A549 (cell line): ENCODE measurements around the gene SLC17A7. TPM values are rescaled to one million over a fixed set of nuclear protein-coding genes. Genes with fewer than 3 reads are reported as not detected.

Experiments
- ATAC-seq, 2 experiments: fragments of 200-7000 bp in 1 of 2; fragments of >200 bp in 1 of 2; cut with Nextera tagmentation in 1 of 2; cut with Tn5 transposase in 1 of 2; 3 replicates each; pipeline versions ENCODE4 v1.8.0 to v1.9.1; 2018 to 2020; ENCODE audit warnings: mild to moderate bottlenecking in 1 of 2, moderate library complexity in 1 of 2
- CTCF ChIA-PET: fragments of 300-600 bp; sonication (Branson Sonifier 250); formaldehyde crosslinking; extraction: SDS; loops from one replicate; lab custom pipeline; 2021; ENCODE audit warnings: antibody characterized with exemption, inconsistent platforms; lab: Yijun Ruan, JAX
- POLR2A ChIA-PET: fragments of 350-600 bp; formaldehyde crosslinking; extraction: SDS; loops from one replicate; lab custom pipeline; 2021; ENCODE audit warnings: antibody characterized with exemption, inconsistent platforms; lab: Yijun Ruan, JAX
- DNase-seq, 2 experiments: peaks; one replicate each; pipeline versions ENCODE4 v3.0.0 to v3.0.0-alpha.2; 2011 to 2016; ENCODE audit warnings: low read depth in 1 of 2, low spot score in 1 of 2
- FAIRE-seq: peaks from 2 replicates; lab custom pipeline; 2011; peaks lifted over from hg19 to GRCh38; lab: Jason Lieb, UNC
- H3K27ac ChIP-seq, 2 experiments: fragments of >200 bp; sonication (Bioruptor Twin); formaldehyde crosslinking; 3 replicates each; pipeline ENCODE4 v1.5.1; 2016 to 2017
- H3K4me1 ChIP-seq: fragments of >200 bp; sonication (Bioruptor Twin); formaldehyde crosslinking; 3 replicates; pipeline ENCODE4 v1.6.1; 2016
- H3K4me2 ChIP-seq: fragments of >200 bp; sonication (Bioruptor Twin); formaldehyde crosslinking; 3 replicates; pipeline ENCODE4 v1.6.1; 2016
- H3K4me3 ChIP-seq: fragments of >200 bp; sonication (Bioruptor Twin); formaldehyde crosslinking; 3 replicates; pipeline ENCODE4 v1.5.1; 2016
- H3K9me3 ChIP-seq: fragments of >200 bp; sonication (Bioruptor Twin); formaldehyde crosslinking; 3 replicates; pipeline ENCODE4 v1.6.1; 2016
- CBX8 ChIP-seq: fragments of 200-600 bp; sonication (generic); IDR thresholded peaks from 2 replicates; pipeline ENCODE4 v1.6.1; 2016
- CHD2 ChIP-seq: fragments of 150-350 bp; IDR thresholded peaks from 2 replicates; pipeline ENCODE4 v1.6.1; 2014; ENCODE audit warnings: low read length; ENCODE audit not compliant: partially characterized antibody
- CHD4 ChIP-seq: fragments of 200-600 bp; sonication (generic); IDR thresholded peaks from 2 replicates; pipeline ENCODE4 v1.6.1; 2016; ENCODE audit warnings: antibody characterized with exemption, mild to moderate bottlenecking, borderline replicate concordance
- ESRRA ChIP-seq: fragments of 150-350 bp; IDR thresholded peaks from 2 replicates; pipeline ENCODE4 v1.6.1; 2014; ENCODE audit warnings: mild to moderate bottlenecking, low read length, borderline replicate concordance
- FOSL2 ChIP-seq, 2 experiments: fragments of 450-650 bp in 1 of 2; fragments of >200 bp in 1 of 2; sonication (Bioruptor Twin) in 1 of 2; formaldehyde crosslinking; IDR thresholded peaks; 2 replicates each; pipeline versions ENCODE4 v1.5.0 to v1.6.1; 2016 to 2020; ENCODE audit warnings: mild to moderate bottlenecking in 1 of 2, moderate library complexity in 1 of 2
- FOXS1 ChIP-seq: fragments of 250-450 bp; sonication (Bioruptor Pico); IDR thresholded peaks from 2 replicates; pipeline ENCODE4 v1.5.0; 2020; ENCODE audit warnings: mild to moderate bottlenecking, moderate library complexity
- HDAC2 ChIP-seq: fragments of 200-600 bp; sonication (generic); IDR thresholded peaks from 2 replicates; pipeline ENCODE4 v1.6.1; 2016
- HOXB5 ChIP-seq: fragments of 250-450 bp; sonication (Bioruptor Pico); IDR thresholded peaks from 2 replicates; pipeline ENCODE4 v1.5.0; 2020; ENCODE audit warnings: mild to moderate bottlenecking, moderate library complexity
- JUNB ChIP-seq: fragments of >200 bp; sonication (Bioruptor Twin); formaldehyde crosslinking; IDR thresholded peaks from 2 replicates; pipeline ENCODE4 v1.6.1; 2016
- KDM1A ChIP-seq: fragments of 200-600 bp; sonication (generic); IDR thresholded peaks from 2 replicates; pipeline ENCODE4 v1.6.1; 2016; ENCODE audit warnings: low read depth, mild to moderate bottlenecking
- MAX ChIP-seq: IDR thresholded peaks from 2 replicates; pipeline ENCODE4 v1.6.1; 2012
- MYC ChIP-seq: IDR thresholded peaks from 2 replicates; pipeline ENCODE4 v1.6.1; 2012; ENCODE audit warnings: mild to moderate bottlenecking, inconsistent platforms, low read length, improper control_type of control experiment, borderline replicate concordance
- NPAS2 ChIP-seq: fragments of 250-450 bp; sonication (Bioruptor Pico); IDR thresholded peaks from 2 replicates; pipeline ENCODE4 v1.8.0; 2022; ENCODE audit warnings: mild to moderate bottlenecking, moderate library complexity, borderline replicate concordance
- PHF8 ChIP-seq: fragments of 200-600 bp; sonication (generic); IDR thresholded peaks from 2 replicates; pipeline ENCODE4 v1.6.1; 2016; ENCODE audit warnings: low read depth, mild to moderate bottlenecking, antibody characterized with exemption, moderate library complexity, borderline replicate concordance
- RAD21 ChIP-seq, 2 experiments: fragments of >200 bp in 1 of 2; sonication (Bioruptor Twin) in 1 of 2; formaldehyde crosslinking in 1 of 2; IDR thresholded peaks in 1 of 2; conservative IDR thresholded peaks in 1 of 2; 2 replicates in 1 of 2; 3 replicates in 1 of 2; pipeline ENCODE4 v1.6.1; 2012 to 2018; ENCODE audit warnings: inconsistent platforms in 1 of 2
- SMC3 ChIP-seq: fragments of >200 bp; sonication (Bioruptor Twin); formaldehyde crosslinking; IDR thresholded peaks from 3 replicates; pipeline ENCODE4 v1.6.1; 2018; ENCODE audit warnings: inconsistent platforms
- TFCP2L1 ChIP-seq: fragments of 250-450 bp; sonication (Bioruptor Pico); IDR thresholded peaks from 2 replicates; pipeline ENCODE4 v1.5.0; 2021; ENCODE audit warnings: mild to moderate bottlenecking
- ZC3H11A ChIP-seq: fragments of 450-650 bp; IDR thresholded peaks from 2 replicates; pipeline ENCODE4 v1.6.1; 2014; ENCODE audit warnings: antibody characterized with exemption, mild to moderate bottlenecking
- ZNF302 ChIP-seq: fragments of 250-450 bp; sonication (Bioruptor Pico); IDR thresholded peaks from 2 replicates; pipeline ENCODE4 v1.9.0; 2021; ENCODE audit warnings: inconsistent platforms, mild to moderate bottlenecking, moderate library complexity
- ZSCAN20 ChIP-seq: fragments of 250-450 bp; sonication (Bioruptor Pico); IDR thresholded peaks from 2 replicates; pipeline ENCODE4 v1.8.0; 2022; ENCODE audit warnings: mild to moderate bottlenecking, moderate library complexity
- WGBS: methylation state at CpG from one replicate; pipeline ENCODE4 v1.1.6; 2017; ENCODE audit errors: missing lambda C conversion rate; 5-methylcytosine and 5-hydroxymethylcytosine counted together
- polyA plus RNA-seq, 4 experiments: library from polyadenylated mRNA; depleted of rRNA in 3 of 4; stranded (reverse); fragments of >200 nt; fragmentation: RNase III in 1 of 4; extraction: RNeasy Plus Mini Kit Qiagen cat#74134 plus additional on column Dnase treatment in 1 of 4; gene quantifications; 2 replicates in 3 of 4; 3 replicates in 1 of 4; pipeline ENCODE4 v1.2.3, GENCODE V29; 2011 to 2017
- TF ChIP-seq, protein P1 (sequence below): fragments of >200 bp; sonication (Bioruptor Twin); formaldehyde crosslinking; IDR thresholded peaks from 3 replicates; pipeline ENCODE4 v1.5.1; 2016
- TF ChIP-seq, protein P2 (sequence below): fragments of 200-600 bp; sonication (generic); IDR thresholded peaks from 2 replicates; pipeline ENCODE4 v1.6.1; 2016; ENCODE audit warnings: antibody characterized with exemption, mild to moderate bottlenecking, moderate library complexity
- TF ChIP-seq, protein P3 (sequence below): fragments of 450-650 bp; IDR thresholded peaks from 2 replicates; pipeline ENCODE4 v1.6.1; 2014; ENCODE audit warnings: antibody characterized with exemption

Gene SLC17A7
- polyA plus RNA-seq, 2 of the 4 experiments (the other 2 are of a cell fraction): 0.39 to 0.48 TPM

GRCh38 chr19:49469828-49470614, 28.7 kb upstream of the SLC17A7 start:
- H3K4me3 ChIP-seq: no peak overlapping the region
- TF ChIP-seq KDM1A: 0 out of 2 replicates have a peak, but pooled peaks have one; percentile 17
- TF ChIP-seq RAD21 (conservative IDR thresholded peaks at IDR 0.05 in 1 of 2, IDR thresholded peaks at IDR 0.05 in 1 of 2): peak in 1 of 2 experiments; percentile 51; a peak in 2 of 5 replicates
- TF ChIP-seq CHD4: no peak
- TF ChIP-seq, protein P1, sequence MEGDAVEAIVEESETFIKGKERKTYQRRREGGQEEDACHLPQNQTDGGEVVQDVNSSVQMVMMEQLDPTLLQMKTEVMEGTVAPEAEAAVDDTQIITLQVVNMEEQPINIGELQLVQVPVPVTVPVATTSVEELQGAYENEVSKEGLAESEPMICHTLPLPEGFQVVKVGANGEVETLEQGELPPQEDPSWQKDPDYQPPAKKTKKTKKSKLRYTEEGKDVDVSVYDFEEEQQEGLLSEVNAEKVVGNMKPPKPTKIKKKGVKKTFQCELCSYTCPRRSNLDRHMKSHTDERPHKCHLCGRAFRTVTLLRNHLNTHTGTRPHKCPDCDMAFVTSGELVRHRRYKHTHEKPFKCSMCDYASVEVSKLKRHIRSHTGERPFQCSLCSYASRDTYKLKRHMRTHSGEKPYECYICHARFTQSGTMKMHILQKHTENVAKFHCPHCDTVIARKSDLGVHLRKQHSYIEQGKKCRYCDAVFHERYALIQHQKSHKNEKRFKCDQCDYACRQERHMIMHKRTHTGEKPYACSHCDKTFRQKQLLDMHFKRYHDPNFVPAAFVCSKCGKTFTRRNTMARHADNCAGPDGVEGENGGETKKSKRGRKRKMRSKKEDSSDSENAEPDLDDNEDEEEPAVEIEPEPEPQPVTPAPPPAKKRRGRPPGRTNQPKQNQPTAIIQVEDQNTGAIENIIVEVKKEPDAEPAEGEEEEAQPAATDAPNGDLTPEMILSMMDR: peak; percentile 37
- TF ChIP-seq, all 56 proteins: peak for 3
- Histone ChIP-seq H3K9me3 (no peaks in the 10 kb centered on the region), H3K4me1 (peaks cover 10% of the 10 kb centered on the region), H3K27ac (no peak overlapping the region), H3K4me2 (no peak overlapping the region)
- DNase-seq (peak in 1 of 2 experiments; percentile 49), FAIRE-seq (no peak), ATAC-seq (peak; percentile 20 to 26; a peak in 1 of 6 replicates)
- 92% methylated on average over 25 of the region's 25 CpGs for WGBS
- CTCF ChIA-PET: interaction anchor here (0.5 to 5.5 kb wide), 14 partner anchors 9 to 1194 kb away, joined by 3 to 87 read pairs (median 3); partner anchors contain the start of genes ALDH16A1 and PIH1D1
- POLR2A ChIA-PET: interaction anchor here (0.7 to 3.5 kb wide), 3 partner anchors 9 to 18 kb away, joined by 4 to 11 read pairs (median 5); partner anchors contain the start of genes ALDH16A1 and RPL13A

GRCh38 chr19:49468746-49469447, 27.6 kb upstream of the SLC17A7 start:
- ChIA-PET POLR2A (interaction anchor here (3.5 kb wide), 1 partner anchor 15 kb away, joined by 11 read pairs; the partner anchor contains the start of gene ALDH16A1), CTCF (interaction anchor here (0.7 to 5.5 kb wide), 6 partner anchors 10 to 102 kb away, joined by 3 to 87 read pairs (median 4); partner anchors contain the start of genes ALDH16A1 and PIH1D1)
- TF ChIP-seq SMC3: no peak
- no peak for TF ChIP-seq ZC3H11A
- TF ChIP-seq HDAC2: no peak
- TF ChIP-seq NPAS2 (CRISPR knock-in tag): no peak
- no peak for TF ChIP-seq TFCP2L1 (CRISPR knock-in tag)
- no peak for TF ChIP-seq CBX8
- TF ChIP-seq MAX: no peak
- TF ChIP-seq PHF8: no peak
- TF ChIP-seq ESRRA: no peak
- TF ChIP-seq RAD21 (conservative IDR thresholded peaks at IDR 0.05 in 1 of 2, IDR thresholded peaks at IDR 0.05 in 1 of 2): no peak
- no peak for TF ChIP-seq ZSCAN20
- TF ChIP-seq FOXS1 (CRISPR knock-in tag): no peak
- no peak for FAIRE-seq
- Histone ChIP-seq H3K9me3 (no peaks in the 10 kb centered on the region), H3K4me1 (peaks cover 7% of the 10 kb centered on the region; the same call in 2 of the 3 replicates), H3K27ac (no peak overlapping the region), H3K4me2 (no peak overlapping the region), H3K4me3 (no peak overlapping the region)
- 83% methylated on average over 15 of the region's 15 CpGs for WGBS
- peak; percentile 30 to 61; a peak in 4 of 6 replicates for ATAC-seq
- DNase-seq: peak in 1 of 2 experiments; percentile 82

DNA sequence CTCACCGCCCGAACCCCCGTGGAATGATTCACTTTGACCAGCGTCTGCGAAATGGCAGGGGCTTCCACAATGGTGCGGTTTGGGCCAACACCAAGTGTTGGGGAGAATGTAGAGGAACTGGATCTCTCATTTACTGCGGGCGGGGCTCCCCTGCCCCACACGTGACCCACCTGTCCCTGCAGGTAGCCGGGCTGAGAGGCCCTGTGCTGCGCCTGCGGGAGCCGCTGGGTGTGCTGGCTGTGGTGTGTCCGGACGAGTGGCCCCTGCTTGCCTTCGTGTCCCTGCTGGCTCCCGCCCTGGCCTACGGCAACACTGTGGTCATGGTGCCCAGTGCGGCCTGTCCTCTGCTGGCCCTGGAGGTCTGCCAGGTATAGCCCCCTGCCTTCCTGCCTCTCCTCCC, 26.9 kb upstream of the SLC17A7 start:
- Histone ChIP-seq H3K4me3 (no peak overlapping the region), H3K9me3 (no peaks in the 10 kb centered on the region), H3K4me1 (peaks cover 3% of the 10 kb centered on the region; the same call in 1 of the 3 replicates), H3K4me2 (no peak overlapping the region), H3K27ac (no peak overlapping the region)
- whole genome bisulfite sequencing: 94% methylated on average over 19 of the region's 19 CpGs
- DNase-seq (no peak), ATAC-seq (no peak), FAIRE-seq (no peak)
- ChIA-PET CTCF (interaction anchor here (1.4 to 1.5 kb wide), 2 partner anchors 79 to 80 kb away, joined by 3 to 6 read pairs; no protein-coding TSS in a partner anchor), POLR2A (interaction anchor here (3.5 kb wide), 1 partner anchor 15 kb away, joined by 11 read pairs; the partner anchor contains the start of gene ALDH16A1)
- TF ChIP-seq NPAS2 (CRISPR knock-in tag) (no peak), JUNB (no peak), MYC (no peak), ZC3H11A (no peak), CHD2 (no peak), RAD21 (conservative IDR thresholded peaks at IDR 0.05 in 1 of 2, IDR thresholded peaks at IDR 0.05 in 1 of 2) (no peak), ZNF302 (CRISPR knock-in tag) (no peak), HOXB5 (CRISPR knock-in tag) (no peak), FOSL2 (IDR thresholded peaks at IDR 0.05) (no peak), FOSL2 (CRISPR knock-in tag; IDR thresholded peaks at IDR 0.05) (no peak)
- TF ChIP-seq, protein P2, sequence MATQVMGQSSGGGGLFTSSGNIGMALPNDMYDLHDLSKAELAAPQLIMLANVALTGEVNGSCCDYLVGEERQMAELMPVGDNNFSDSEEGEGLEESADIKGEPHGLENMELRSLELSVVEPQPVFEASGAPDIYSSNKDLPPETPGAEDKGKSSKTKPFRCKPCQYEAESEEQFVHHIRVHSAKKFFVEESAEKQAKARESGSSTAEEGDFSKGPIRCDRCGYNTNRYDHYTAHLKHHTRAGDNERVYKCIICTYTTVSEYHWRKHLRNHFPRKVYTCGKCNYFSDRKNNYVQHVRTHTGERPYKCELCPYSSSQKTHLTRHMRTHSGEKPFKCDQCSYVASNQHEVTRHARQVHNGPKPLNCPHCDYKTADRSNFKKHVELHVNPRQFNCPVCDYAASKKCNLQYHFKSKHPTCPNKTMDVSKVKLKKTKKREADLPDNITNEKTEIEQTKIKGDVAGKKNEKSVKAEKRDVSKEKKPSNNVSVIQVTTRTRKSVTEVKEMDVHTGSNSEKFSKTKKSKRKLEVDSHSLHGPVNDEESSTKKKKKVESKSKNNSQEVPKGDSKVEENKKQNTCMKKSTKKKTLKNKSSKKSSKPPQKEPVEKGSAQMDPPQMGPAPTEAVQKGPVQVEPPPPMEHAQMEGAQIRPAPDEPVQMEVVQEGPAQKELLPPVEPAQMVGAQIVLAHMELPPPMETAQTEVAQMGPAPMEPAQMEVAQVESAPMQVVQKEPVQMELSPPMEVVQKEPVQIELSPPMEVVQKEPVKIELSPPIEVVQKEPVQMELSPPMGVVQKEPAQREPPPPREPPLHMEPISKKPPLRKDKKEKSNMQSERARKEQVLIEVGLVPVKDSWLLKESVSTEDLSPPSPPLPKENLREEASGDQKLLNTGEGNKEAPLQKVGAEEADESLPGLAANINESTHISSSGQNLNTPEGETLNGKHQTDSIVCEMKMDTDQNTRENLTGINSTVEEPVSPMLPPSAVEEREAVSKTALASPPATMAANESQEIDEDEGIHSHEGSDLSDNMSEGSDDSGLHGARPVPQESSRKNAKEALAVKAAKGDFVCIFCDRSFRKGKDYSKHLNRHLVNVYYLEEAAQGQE: no peak
- TF ChIP-seq, protein P3, sequence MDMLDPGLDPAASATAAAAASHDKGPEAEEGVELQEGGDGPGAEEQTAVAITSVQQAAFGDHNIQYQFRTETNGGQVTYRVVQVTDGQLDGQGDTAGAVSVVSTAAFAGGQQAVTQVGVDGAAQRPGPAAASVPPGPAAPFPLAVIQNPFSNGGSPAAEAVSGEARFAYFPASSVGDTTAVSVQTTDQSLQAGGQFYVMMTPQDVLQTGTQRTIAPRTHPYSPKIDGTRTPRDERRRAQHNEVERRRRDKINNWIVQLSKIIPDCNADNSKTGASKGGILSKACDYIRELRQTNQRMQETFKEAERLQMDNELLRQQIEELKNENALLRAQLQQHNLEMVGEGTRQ: no peak
